H1 (cell line): ENCODE measurements around the gene POLR2L. TPM values are rescaled to one million over a fixed set of nuclear protein-coding genes. Genes with fewer than 3 reads are reported as not detected.
A peak's percentile ranks its signal among the peaks of the same experiment; 100 is the strongest.

Source experiments
- CTCF ChIA-PET: fragments of 300-600 bp; sonication (Branson Sonifier 250); formaldehyde crosslinking; loops from one replicate; lab custom pipeline; 2021; ENCODE audit not compliant: partially characterized antibody; lab: Charles Lee
- POLR2A ChIA-PET: fragments of 300-600 bp; sonication (Branson Sonifier 250); formaldehyde crosslinking; loops from one replicate; lab custom pipeline; 2021; ENCODE audit warnings: inconsistent platforms; ENCODE audit not compliant: partially characterized antibody; lab: Charles Lee
- DNase-seq, 2 experiments: peaks; one replicate each; pipeline versions ENCODE4 v3.0.0 to v3.0.0-alpha.2; 2010 to 2022; ENCODE audit warnings: low spot score in 2 of 2, low read depth in 1 of 2, mixed read lengths in 1 of 2
- FAIRE-seq: peaks from 2 replicates; lab custom pipeline; 2011; peaks lifted over from hg19 to GRCh38; lab: Jason Lieb, UNC
- H2AFZ ChIP-seq: 2 replicates; pipeline ENCODE4 v1.8.1; 2012; ENCODE audit warnings: low read length, inconsistent platforms
- H2AK5ac ChIP-seq: 2 replicates; pipeline ENCODE4 v1.6.1; 2013; ENCODE audit warnings: low read depth, low read length
- H2BK120ac ChIP-seq: replicated peaks from 2 replicates; pipeline ENCODE3; 2013; ENCODE audit warnings: low read depth, low read length, inconsistent platforms
- H2BK12ac ChIP-seq: 2 replicates; pipeline ENCODE4 v1.6.1; 2013; ENCODE audit warnings: low read depth, low read length
- H2BK15ac ChIP-seq: 2 replicates; pipeline ENCODE4 v1.6.1; 2013; ENCODE audit warnings: low read length
- H2BK20ac ChIP-seq: 2 replicates; pipeline ENCODE4 v1.6.1; 2013; ENCODE audit warnings: low read length
- H2BK5ac ChIP-seq: 2 replicates; pipeline ENCODE4 v1.6.1; 2013; ENCODE audit warnings: low read depth, low read length
- H3K14ac ChIP-seq: 2 replicates; pipeline ENCODE4 v1.6.1; 2013; ENCODE audit warnings: inconsistent platforms; ENCODE audit not compliant: insufficient read length
- H3K18ac ChIP-seq: 2 replicates; pipeline ENCODE4 v1.6.1; 2013; ENCODE audit warnings: low read length; ENCODE audit errors: extremely low read depth
- H3K23ac ChIP-seq: 2 replicates; pipeline ENCODE4 v1.6.1; 2013; ENCODE audit warnings: inconsistent platforms; ENCODE audit not compliant: insufficient read length
- H3K23me2 ChIP-seq: 2 replicates; pipeline ENCODE4 v1.6.1; 2013; ENCODE audit warnings: low read depth, low read length
- H3K27ac ChIP-seq: 2 replicates; pipeline ENCODE4 v1.6.1; 2011; ENCODE audit warnings: low read depth, low read length, inconsistent platforms
- H3K27me3 ChIP-seq, 4 experiments: replicated peaks in 1 of 4; 1 replicate in 1 of 4; 2 replicates in 3 of 4; pipeline versions ENCODE4 v1.6.1 to v1.8.1; 2011 to 2013; ENCODE audit warnings: low read length in 3 of 4, mild to moderate bottlenecking in 3 of 4, inconsistent platforms in 2 of 4, mixed read lengths in 2 of 4, moderate library complexity in 1 of 4; ENCODE audit not compliant: control insufficient read depth in 3 of 4, insufficient read depth in 3 of 4; ENCODE audit errors: extremely low read depth in 1 of 4
- H3K36me3 ChIP-seq, 4 experiments: 2 replicates each; pipeline versions ENCODE4 v1.6.1 to v1.8.1; 2011 to 2013; ENCODE audit warnings: mild to moderate bottlenecking in 4 of 4, low read length in 3 of 4, moderate library complexity in 2 of 4, control low read depth in 1 of 4, inconsistent platforms in 1 of 4; ENCODE audit not compliant: insufficient read depth in 4 of 4, control insufficient read depth in 2 of 4
- H3K4ac ChIP-seq: replicated peaks from 2 replicates; pipeline ENCODE3; 2013; ENCODE audit warnings: low read length, low read depth, mixed read lengths, inconsistent platforms; ENCODE audit not compliant: insufficient read length
- H3K4me1 ChIP-seq, 4 experiments: replicated peaks in 1 of 4; 1 replicate in 1 of 4; 2 replicates in 3 of 4; pipeline versions ENCODE4 v1.6.1 to v1.8.1; 2011 to 2013; ENCODE audit warnings: low read length in 3 of 4, inconsistent platforms in 2 of 4, mixed read lengths in 1 of 4; ENCODE audit not compliant: insufficient read depth in 4 of 4, control insufficient read depth in 3 of 4
- H3K4me2 ChIP-seq, 2 experiments: 2 replicates each; pipeline versions ENCODE4 v1.6.1 to v1.8.1; 2011 to 2013; ENCODE audit warnings: low read depth in 2 of 2, low read length in 2 of 2, control low read depth in 1 of 2, inconsistent platforms in 1 of 2, mild to moderate bottlenecking in 1 of 2; ENCODE audit not compliant: insufficient read depth in 1 of 2
- H3K4me3 ChIP-seq, 4 experiments: fragments of 200-600, 300-600 bp in 1 of 4; sonication (generic), shearing (Covaris generic), sonication (Bioruptor Twin) in 1 of 4; 2 replicates each; pipeline versions ENCODE4 v1.5.1 to v1.8.1; 2011 to 2016; ENCODE audit warnings: low read length in 4 of 4, low read depth in 3 of 4, control low read depth in 2 of 4, inconsistent platforms in 2 of 4, mild to moderate bottlenecking in 2 of 4, mixed read lengths in 1 of 4, moderate library complexity in 1 of 4; ENCODE audit not compliant: insufficient read depth in 2 of 4; ENCODE audit errors: extremely low read depth in 1 of 4
- H3K56ac ChIP-seq: replicated peaks from 2 replicates; pipeline ENCODE3; 2013; ENCODE audit warnings: low read depth, mild to moderate bottlenecking, mixed read lengths, low read length, inconsistent platforms; ENCODE audit not compliant: insufficient read length
- H3K79me1 ChIP-seq: 2 replicates; pipeline ENCODE4 v1.6.1; 2013; ENCODE audit warnings: low read depth, low read length, control low read depth
- H3K79me2 ChIP-seq, 2 experiments: 2 replicates each; pipeline versions ENCODE4 v1.6.1 to v1.8.1; 2012 to 2013; ENCODE audit warnings: low read length in 2 of 2, mild to moderate bottlenecking in 2 of 2, inconsistent platforms in 1 of 2; ENCODE audit not compliant: insufficient read depth in 2 of 2, control insufficient read depth in 1 of 2
- H3K9ac ChIP-seq, 4 experiments: replicated peaks in 1 of 4; 1 replicate in 1 of 4; 2 replicates in 3 of 4; pipeline versions ENCODE4 v1.6.1 to v1.8.1; 2011 to 2013; ENCODE audit warnings: low read depth in 3 of 4, low read length in 3 of 4, control low read depth in 2 of 4, mild to moderate bottlenecking in 2 of 4, moderate library complexity in 2 of 4, inconsistent platforms in 1 of 4; ENCODE audit errors: extremely low read depth in 1 of 4
- H3K9me3 ChIP-seq, 2 experiments: 2 replicates each; pipeline versions ENCODE4 v1.6.1 to v1.8.1; 2012 to 2013; ENCODE audit warnings: mild to moderate bottlenecking in 2 of 2, moderate library complexity in 2 of 2, control low read depth in 1 of 2, inconsistent platforms in 1 of 2, low read depth in 1 of 2, low read length in 1 of 2, mixed read lengths in 1 of 2; ENCODE audit not compliant: insufficient read depth in 2 of 2
- H4K20me1 ChIP-seq, 2 experiments: replicated peaks in 1 of 2; 2 replicates each; pipeline versions ENCODE3 to v1.8.1; 2011 to 2013; ENCODE audit warnings: inconsistent platforms in 2 of 2, low read length in 2 of 2, mild to moderate bottlenecking in 1 of 2; ENCODE audit not compliant: insufficient read depth in 2 of 2, control insufficient read depth in 1 of 2
- H4K5ac ChIP-seq: 2 replicates; pipeline ENCODE4 v1.6.1; 2013; ENCODE audit warnings: low read length, low read depth, mixed read lengths, inconsistent platforms; ENCODE audit not compliant: insufficient read length
- H4K8ac ChIP-seq: 2 replicates; pipeline ENCODE4 v1.8.0; 2013; ENCODE audit warnings: mild to moderate bottlenecking, moderate library complexity, low read length, inconsistent platforms; ENCODE audit not compliant: insufficient read depth; ENCODE audit errors: extremely low read depth
- H4K91ac ChIP-seq: replicated peaks from 2 replicates; pipeline ENCODE3; 2013; ENCODE audit warnings: low read length, mixed read lengths, inconsistent platforms; ENCODE audit not compliant: insufficient read length
- CREB1 ChIP-seq: IDR thresholded peaks from 2 replicates; pipeline ENCODE4 v1.6.1; 2012; ENCODE audit warnings: inconsistent platforms
- HDAC6 ChIP-seq: IDR thresholded peaks from one replicate; pipeline ENCODE4 v1.7.1; 2012; ENCODE audit warnings: low read depth, mild to moderate bottlenecking, inconsistent platforms, low read length, moderate library complexity
- JUND ChIP-seq: IDR thresholded peaks from 2 replicates; pipeline ENCODE4 v1.6.1; 2011; ENCODE audit warnings: mild to moderate bottlenecking, improper control_type of control experiment, low read length
- POLR2AphosphoS5 ChIP-seq: IDR thresholded peaks from 2 replicates; pipeline ENCODE4 v1.6.1; 2011; ENCODE audit warnings: low read depth, low read length
- SAP30 ChIP-seq: fragments of 300-600 bp; sonication (generic); IDR thresholded peaks from 2 replicates; pipeline ENCODE4 v1.7.1; 2012; ENCODE audit warnings: low read length, moderate library complexity, mild to moderate bottlenecking, inconsistent platforms; ENCODE audit not compliant: insufficient read depth, insufficient replicate concordance
- WGBS, 2 experiments: shearing (Covaris generic) in 1 of 2; methylation state at CpG; one replicate each; pipeline versions ENCODE4 v1.1.6 to v1.1.7; 2013 to 2015; ENCODE audit warnings: low lambda C conversion rate in 2 of 2, mixed read lengths in 2 of 2, inconsistent platforms in 1 of 2, low coverage in 1 of 2, missing lambda C conversion rate in 1 of 2; ENCODE audit not compliant: insufficient replicate concordance in 2 of 2, insufficient coverage in 1 of 2, insufficient read length in 1 of 2; ENCODE audit errors: extremely low coverage in 1 of 2, missing lambda C conversion rate in 1 of 2; 5-methylcytosine and 5-hydroxymethylcytosine counted together
- polyA plus RNA-seq, 7 experiments: library from polyadenylated mRNA; depleted of rRNA in 3 of 7; stranded (reverse) in 5 of 7; unstranded in 2 of 7; fragments of >200 nt in 5 of 7; fragments of 200-250 nt in 2 of 7; gene quantifications; 1 replicate in 5 of 7; 2 replicates in 1 of 7; 4 replicates in 1 of 7; pipeline versions ENCODE4 v1.2.1 to v1.2.3, GENCODE V29; 2011 to 2013; ENCODE audit warnings: missing spikeins in 2 of 7, mixed read lengths in 2 of 7
- total RNA-seq: library from RNA; stranded (reverse); fragmentation: NEBNext Ultra II Directional; extraction: Animal tissue kit (Norgen Biotek cat#: 25700); gene quantifications from 2 replicates; pipeline ENCODE4 v1.2.1, GENCODE V29; 2021
- TF ChIP-seq, protein P1 (sequence below): IDR thresholded peaks from 2 replicates; pipeline ENCODE4 v1.6.1; 2012; ENCODE audit warnings: inconsistent platforms

POLR2L gene
- total and polyA plus RNA-seq, 2 of the 8 experiments (the other 6 are each of a cell fraction or from before 2014, with no cell fraction given), result 140 to 151 TPM

DNA sequence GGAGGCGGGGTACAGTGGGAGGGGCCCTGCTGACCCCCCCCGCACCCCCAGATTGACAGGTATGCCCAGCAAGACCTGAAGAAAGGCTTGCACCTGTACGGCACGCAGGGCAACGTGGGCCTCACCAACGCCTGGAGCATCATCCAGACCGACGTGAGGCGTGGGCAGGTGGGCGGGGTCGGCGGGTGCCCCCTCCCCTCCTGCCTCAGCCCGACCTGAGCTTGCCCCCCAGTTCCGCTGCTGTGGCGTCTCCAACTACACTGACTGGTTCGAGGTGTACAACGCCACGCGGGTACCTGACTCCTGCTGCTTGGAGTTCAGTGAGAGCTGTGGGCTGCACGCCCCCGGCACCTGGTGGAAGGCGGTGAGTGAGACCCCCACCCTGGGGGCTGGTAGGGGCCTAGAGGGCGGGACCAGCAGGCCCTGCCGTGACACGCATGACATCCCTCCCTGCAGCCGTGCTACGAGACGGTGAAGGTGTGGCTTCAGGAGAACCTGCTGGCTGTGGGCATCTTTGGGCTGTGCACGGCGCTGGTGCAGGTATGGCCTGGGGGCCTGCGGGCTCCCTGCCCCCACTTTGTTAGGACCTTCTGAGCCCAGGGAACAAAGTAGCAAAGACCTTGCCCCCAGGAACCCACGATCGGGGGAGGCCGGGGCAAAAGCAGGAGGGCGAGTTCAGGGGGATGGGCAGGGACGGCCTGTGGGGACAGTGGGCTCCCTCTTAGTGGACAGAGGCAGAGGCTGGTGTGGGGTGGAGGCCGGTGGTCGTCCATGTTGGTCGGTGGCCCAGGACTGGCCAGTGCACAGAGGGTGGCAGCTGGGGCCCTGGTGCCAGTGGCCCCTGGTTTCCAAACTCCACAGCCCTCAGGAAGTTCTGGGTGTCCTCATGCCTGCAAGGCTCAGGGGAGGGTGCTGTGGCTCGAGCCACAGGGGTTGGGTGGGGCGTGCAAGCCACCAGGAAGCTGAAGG is 23.4 kb upstream of the POLR2L start:
- no peaks in the 10 kb centered on the region for H3K79me2 ChIP-seq
- no peak overlapping the region for H3K4me2 ChIP-seq
- peak overlapping the region; percentile 77 for H4K8ac ChIP-seq
- H2BK5ac ChIP-seq, result no peak overlapping the region
- no peak overlapping the region for H3K18ac ChIP-seq
- H4K20me1 ChIP-seq, result peaks cover 9 to 40% of the 10 kb centered on the region in 2 experiments
- no peak for FAIRE-seq
- H2BK120ac ChIP-seq, result no peak overlapping the region
- H3K27ac ChIP-seq, result no peak overlapping the region
- H3K79me1 ChIP-seq, result no peaks in the 10 kb centered on the region
- peaks cover 0 to 4% (median 0%) of the 10 kb centered on the region in 4 experiments; a peak in 3 of 8 replicates for H3K36me3 ChIP-seq
- CTCF ChIA-PET, result interaction anchor here (0.7 to 6.3 kb wide), 7 partner anchors 9 to 181 kb away, joined by 3 to 35 read pairs (median 3); no protein-coding TSS in a partner anchor
- no peaks in the 10 kb centered on the region for H3K9me3 ChIP-seq
- 88% methylated on average over 37 of the region's 41 CpGs; no CpG with 5 or more reads in 1 of the 2 experiments for WGBS, 2 experiments
- no peak overlapping the region; a peak in 1 of 7 replicates for H3K9ac ChIP-seq
- no peak overlapping the region for H2AFZ ChIP-seq
- TF ChIP-seq SAP30 (no peak), CREB1 (no peak), POLR2AphosphoS5 (peak; percentile 37; the same call in 1 of the 2 replicates), HDAC6 (no peak), JUND (no peak)
- TF ChIP-seq, protein P1, sequence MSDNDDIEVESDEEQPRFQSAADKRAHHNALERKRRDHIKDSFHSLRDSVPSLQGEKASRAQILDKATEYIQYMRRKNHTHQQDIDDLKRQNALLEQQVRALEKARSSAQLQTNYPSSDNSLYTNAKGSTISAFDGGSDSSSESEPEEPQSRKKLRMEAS, result no peak
- TF ChIP-seq, all 59 proteins: peak for 1
- no peak overlapping the region for H2AK5ac ChIP-seq
- H2BK15ac ChIP-seq, result no peak overlapping the region
- H2BK20ac ChIP-seq, result no peak overlapping the region
- H3K14ac ChIP-seq, result no peak overlapping the region
- peaks cover 0 to 36% (median 29%) of the 10 kb centered on the region in 4 experiments; a peak in 6 of 7 replicates for H3K4me1 ChIP-seq
- no peak overlapping the region for H3K23ac ChIP-seq
- no peaks in the 10 kb centered on the region; a peak in 1 of 7 replicates for H3K27me3 ChIP-seq
- no peak overlapping the region for H2BK12ac ChIP-seq
- no peak overlapping the region for H3K56ac ChIP-seq
- H4K91ac ChIP-seq, result no peak overlapping the region
- POLR2A ChIA-PET, result interaction anchor here (0.9 to 4.8 kb wide), 11 partner anchors 9 to 624 kb away, joined by 3 to 24 read pairs (median 4); no protein-coding TSS in a partner anchor
- no peak for DNase-seq
- H3K4ac ChIP-seq, result no peak overlapping the region
- no peak overlapping the region for H4K5ac ChIP-seq
- H3K4me3 ChIP-seq, result no peak overlapping the region
- no peaks in the 10 kb centered on the region for H3K23me2 ChIP-seq
